Activated T-cell treated with anti-CD3 and anti-CD28 coated beads, Interleukin-2, amount 50 U/mL, for 72 hours (primary cell): ENCODE data around the gene CYSLTR2. TPM values are rescaled to one million over a fixed set of nuclear protein-coding genes. Genes with fewer than 3 reads are reported as not detected.

ENCODE experiments used
- ATAC-seq, 2 donors: fragments of 150-1000 bp; cut with Tn5 transposase; replicated peaks in 1 of 2; 2 replicates each; pipeline ENCODE4 v1.10.0; 2021; ENCODE audit warnings: moderate library complexity in 2 of 2, mild to moderate bottlenecking in 1 of 2
- DNase-seq, 2 donors: peaks; one replicate each; pipeline ENCODE4 v3.0.0; 2021 to 2022; ENCODE audit warnings: mixed read lengths in 1 of 2
- H3K27ac Mint-ChIP-seq: one replicate; pipeline ENCODE4 v1.8.0; 2022; ENCODE audit warnings: mild to moderate bottlenecking, moderate library complexity, mixed read lengths
- H3K27me3 Mint-ChIP-seq: one replicate; pipeline ENCODE4 v1.8.0; 2022; ENCODE audit warnings: low read depth, mixed read lengths
- H3K36me3 Mint-ChIP-seq, 2 donors: one replicate each; pipeline ENCODE4 v1.8.0; 2022; ENCODE audit warnings: mixed read lengths in 2 of 2, mild to moderate bottlenecking in 1 of 2; ENCODE audit not compliant: insufficient read depth in 2 of 2
- H3K4me1 Mint-ChIP-seq: one replicate; pipeline ENCODE4 v1.8.0; 2022; ENCODE audit warnings: low read depth, mixed read lengths
- H3K4me3 Mint-ChIP-seq, 2 donors: one replicate each; pipeline ENCODE4 v1.8.0; 2022; ENCODE audit warnings: mild to moderate bottlenecking in 2 of 2, mixed read lengths in 2 of 2, moderate library complexity in 2 of 2
- H3K9me3 Mint-ChIP-seq, 2 donors: one replicate each; pipeline ENCODE4 v1.8.0; 2022; ENCODE audit warnings: mixed read lengths in 2 of 2
- total RNA-seq, 2 donors: library from RNA; stranded (reverse); gene quantifications; one replicate each; pipeline ENCODE4 v1.2.3, GENCODE V29; 2022

The CYSLTR2 gene
- total RNA-seq, 2 donors from 2014 or later: 3.1 to 4.0 TPM

DNA sequence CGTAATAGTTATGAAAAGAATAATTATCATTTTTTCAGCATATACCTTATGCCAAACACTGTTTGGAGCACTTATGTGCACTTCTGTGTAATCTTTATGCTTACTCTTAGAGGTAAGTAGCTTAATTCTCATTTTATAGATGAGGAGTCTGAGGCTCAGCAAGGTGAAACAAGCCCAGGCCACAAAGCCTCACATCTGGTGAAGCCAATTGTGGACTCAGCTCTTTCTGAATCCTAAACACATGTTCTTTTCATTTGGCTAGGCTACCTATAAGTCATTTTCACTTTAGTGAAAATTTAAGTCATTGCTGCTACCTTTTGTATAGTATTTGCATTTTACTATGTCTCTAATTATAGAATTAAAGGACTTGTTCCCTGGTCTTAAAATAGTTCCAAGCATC lies 84.0 kb downstream of the CYSLTR2 start:
- H3K36me3 Mint-ChIP-seq: no peaks in the 10 kb centered on the region
- H3K4me3 Mint-ChIP-seq: no peak overlapping the region
- DNase-seq: no peak
- no peak overlapping the region for H3K27ac Mint-ChIP-seq
- ATAC-seq: no peak
- H3K4me1 Mint-ChIP-seq: peaks cover 4% of the 10 kb centered on the region
- no peaks in the 10 kb centered on the region for H3K9me3 Mint-ChIP-seq
- H3K27me3 Mint-ChIP-seq: peaks cover 12% of the 10 kb centered on the region

- H3K36me3 Mint-ChIP-seq: no peaks in the 10 kb centered on the region
- H3K4me1 Mint-ChIP-seq: peaks cover 4% of the 10 kb centered on the region
- ATAC-seq (no peak), DNase-seq (no peak)
- H3K27me3 Mint-ChIP-seq: peaks cover 12% of the 10 kb centered on the region
- no peak overlapping the region for H3K27ac Mint-ChIP-seq
- no peaks in the 10 kb centered on the region for H3K9me3 Mint-ChIP-seq
- no peak overlapping the region for H3K4me3 Mint-ChIP-seq
Observed at GRCh38 chr13:48738311-48738710, 84.6 kb downstream of the CYSLTR2 start.

- Mint-ChIP-seq H3K36me3 (no peaks in the 10 kb centered on the region), H3K27ac (no peak overlapping the region), H3K9me3 (peaks cover 0 to 2% of the 10 kb centered on the region in 2 donors), H3K4me1 (peaks cover 4% of the 10 kb centered on the region), H3K27me3 (peaks cover 12% of the 10 kb centered on the region), H3K4me3 (no peak overlapping the region)
- ATAC-seq (no peak), DNase-seq (no peak)
Observed at GRCh38 chr13:48739386-48739964, 85.7 kb downstream of the CYSLTR2 start.

- Mint-ChIP-seq H3K27ac (no peak overlapping the region), H3K4me1 (peaks cover 4% of the 10 kb centered on the region)
Observed at GRCh38 chr13:48741377-48741776, 87.6 kb downstream of the CYSLTR2 start.

GRCh38 chr13:48746821-48747220 lies 93.1 kb downstream of the CYSLTR2 start:
- H3K4me3 Mint-ChIP-seq: no peak overlapping the region
- peaks cover 32% of the 10 kb centered on the region for H3K4me1 Mint-ChIP-seq
- ATAC-seq: no peak
- no peak for DNase-seq
- H3K27me3 Mint-ChIP-seq: peaks cover 12% of the 10 kb centered on the region
- no peak overlapping the region for H3K27ac Mint-ChIP-seq
- H3K9me3 Mint-ChIP-seq: peaks cover 0 to 2% of the 10 kb centered on the region in 2 donors
- no peaks in the 10 kb centered on the region for H3K36me3 Mint-ChIP-seq

More at GRCh38 chr13:48741377-48741776, 87.6 kb downstream of the CYSLTR2 start:
- ATAC-seq (no peak), DNase-seq (no peak)
- H3K36me3 Mint-ChIP-seq: no peaks in the 10 kb centered on the region
- H3K4me3 Mint-ChIP-seq: no peak overlapping the region
- peaks cover 23% of the 10 kb centered on the region for H3K27me3 Mint-ChIP-seq
- peaks cover 0 to 2% of the 10 kb centered on the region in 2 donors for H3K9me3 Mint-ChIP-seq

GRCh38 chr13:48748681-48749080 lies 95.0 kb downstream of the CYSLTR2 start:
- DNase-seq (no peak), ATAC-seq (no peak)
- Mint-ChIP-seq H3K27ac (no peak overlapping the region), H3K4me3 (peak overlapping the region; percentile 5 to 27), H3K4me1 (peaks cover 28% of the 10 kb centered on the region), H3K9me3 (peaks cover 0 to 2% of the 10 kb centered on the region in 2 donors), H3K36me3 (no peaks in the 10 kb centered on the region), H3K27me3 (peaks cover 12% of the 10 kb centered on the region)

DNA sequence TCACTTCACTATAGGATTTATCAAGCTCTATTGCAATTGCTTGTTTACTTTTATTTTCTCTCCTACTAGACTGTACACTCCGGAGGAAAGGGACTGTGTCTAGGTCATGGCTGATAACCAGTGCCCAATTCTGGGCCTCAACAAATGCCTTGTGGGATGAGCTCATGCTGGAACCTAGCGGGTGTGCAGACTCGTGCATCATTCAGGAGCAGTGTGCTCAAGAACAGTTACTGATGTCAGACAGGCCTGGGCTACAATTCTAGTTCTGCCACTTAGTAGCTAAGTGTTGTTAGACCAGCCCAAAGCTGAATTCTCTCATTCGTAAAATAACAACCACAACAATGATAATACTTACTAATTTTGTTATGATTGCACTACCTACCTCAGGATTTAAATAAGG lies 95.4 kb downstream of the CYSLTR2 start:
- Mint-ChIP-seq H3K9me3 (no peaks in the 10 kb centered on the region), H3K36me3 (no peaks in the 10 kb centered on the region), H3K4me3 (peak overlapping the region; percentile 5 to 27), H3K27ac (no peak overlapping the region), H3K4me1 (peaks cover 28% of the 10 kb centered on the region), H3K27me3 (peaks cover 12% of the 10 kb centered on the region)
- ATAC-seq (peak; percentile 22 to 28), DNase-seq (no peak)

DNA sequence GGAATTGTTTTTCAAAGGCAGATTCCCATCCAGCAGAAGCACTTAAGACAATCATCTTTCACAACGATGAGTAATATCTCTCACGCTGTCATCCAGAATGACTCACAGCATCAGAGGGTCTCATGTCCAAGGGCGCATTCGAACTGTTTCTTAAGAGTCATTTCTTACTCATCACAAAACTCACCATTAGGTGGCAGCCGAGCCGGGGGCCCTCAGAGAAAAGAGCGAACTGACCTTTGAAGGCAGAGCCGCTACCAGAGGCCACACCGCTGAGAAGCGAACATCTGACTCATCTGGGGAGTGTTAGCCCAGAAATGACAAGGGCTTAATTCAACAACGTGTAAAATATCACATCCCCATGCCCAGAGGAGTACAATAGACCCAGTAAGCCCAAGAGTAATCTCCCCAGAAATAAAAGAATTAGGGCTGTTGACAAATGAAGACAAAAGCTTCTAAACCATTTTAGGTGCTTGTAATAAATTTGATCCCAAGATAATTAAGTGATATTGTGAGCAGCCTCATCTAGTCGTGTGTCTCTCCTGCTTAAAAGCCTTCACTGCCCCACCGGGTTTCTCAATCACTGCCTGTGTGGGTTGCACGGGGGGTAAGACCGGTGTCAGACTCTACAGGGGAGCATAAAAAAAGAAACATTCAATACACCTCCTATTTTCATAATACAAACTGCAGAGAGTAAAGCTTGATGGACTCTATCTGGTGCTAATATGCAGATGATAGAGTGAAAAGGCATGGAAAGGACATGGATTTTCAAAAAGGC lies 96.2 kb downstream of the CYSLTR2 start:
- Mint-ChIP-seq H3K27me3 (peaks cover 12% of the 10 kb centered on the region), H3K27ac (peak overlapping the region; percentile 9), H3K4me3 (peak overlapping the region; percentile 2 to 27), H3K9me3 (peaks cover 0 to 1% of the 10 kb centered on the region in 2 donors), H3K4me1 (peaks cover 28% of the 10 kb centered on the region), H3K36me3 (peaks cover under 1 to 1% of the 10 kb centered on the region in 2 donors)
- DNase-seq: peak; percentile 82 to 86
- peak; percentile 94 to 96 for ATAC-seq

DNA sequence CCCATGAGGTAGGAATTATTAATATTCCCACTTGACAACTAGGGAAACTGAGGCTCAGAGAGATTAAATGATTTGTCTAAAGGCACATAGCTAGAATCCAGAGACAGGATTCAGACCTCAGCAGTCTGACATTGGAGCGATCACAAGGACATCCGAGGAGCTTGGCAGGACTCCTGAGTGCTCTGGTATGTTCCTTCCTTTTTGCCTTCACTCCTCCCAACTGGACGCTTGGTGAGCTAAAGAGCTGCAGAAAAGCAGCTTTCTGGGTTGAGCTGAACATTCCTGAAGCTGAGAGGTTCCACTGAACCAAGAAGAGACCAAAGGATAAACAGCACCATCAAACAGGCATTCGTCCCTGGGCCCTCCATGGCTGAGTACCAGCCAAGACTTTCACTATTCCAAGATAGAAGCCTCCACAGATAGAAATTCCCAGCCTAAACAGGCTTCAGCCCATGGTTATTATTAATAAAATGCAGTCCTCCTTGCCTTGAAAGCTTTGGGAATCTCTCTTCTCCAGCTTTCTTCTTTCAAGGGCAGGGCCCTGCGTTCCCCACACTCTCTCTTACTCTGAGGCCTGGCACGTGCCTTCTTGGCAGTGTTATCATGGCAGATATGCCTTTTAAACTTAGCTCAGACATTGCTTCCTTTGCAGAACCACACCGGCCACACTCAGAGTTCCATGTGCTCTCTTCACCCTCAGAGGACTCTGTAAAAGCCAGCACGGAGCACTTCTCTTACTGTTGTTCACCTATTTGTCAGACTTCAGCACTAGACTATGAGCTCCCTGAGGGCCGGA lies 97.1 kb downstream of the CYSLTR2 start:
- Mint-ChIP-seq H3K36me3 (peaks cover 2 to 4% of the 10 kb centered on the region in 2 donors), H3K9me3 (peaks cover 0 to 3% of the 10 kb centered on the region in 2 donors), H3K4me1 (peaks cover 28% of the 10 kb centered on the region), H3K4me3 (no peak overlapping the region), H3K27ac (no peak overlapping the region), H3K27me3 (peaks cover 8% of the 10 kb centered on the region)
- DNase-seq (no peak), ATAC-seq (no peak)

DNA sequence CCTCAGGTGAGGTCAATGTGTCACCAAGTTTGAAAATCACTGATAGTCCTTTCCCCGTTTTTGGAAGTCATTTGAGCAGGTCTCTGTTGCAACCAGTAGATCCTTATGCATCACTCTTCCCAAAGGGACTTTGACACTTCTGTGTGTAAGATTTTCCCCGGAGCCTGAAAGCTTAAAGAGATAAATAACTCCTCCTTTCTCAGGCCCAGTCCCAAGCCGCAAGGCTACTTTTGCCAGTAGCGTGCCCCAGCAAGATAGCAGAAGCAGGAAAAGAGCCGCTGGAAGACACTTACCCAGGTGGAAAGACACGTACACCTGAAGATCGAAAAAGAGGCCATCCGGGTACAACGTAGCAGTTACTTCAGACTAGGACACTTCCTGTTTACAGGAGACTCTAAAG lies 106.9 kb downstream of the CYSLTR2 start:
- DNase-seq (no peak), ATAC-seq (no peak)
- Mint-ChIP-seq H3K36me3 (peaks cover 18% of the 10 kb centered on the region in 2 donors), H3K27me3 (peaks cover 10% of the 10 kb centered on the region), H3K4me1 (no peaks in the 10 kb centered on the region), H3K4me3 (no peak overlapping the region), H3K9me3 (peaks cover 11 to 18% of the 10 kb centered on the region in 2 donors), H3K27ac (no peak overlapping the region)

Other genes with a start within 250 kb of the CYSLTR2 start
- 10 to 100 TPM in 1 of 2 donors, 1 to 10 TPM in 1; 3.3 to 11.9 TPM for gene LPAR6, start 240.8 kb upstream of the CYSLTR2 start, total RNA-seq
- gene RCBTB2, start 120.8 kb upstream of the CYSLTR2 start, total RNA-seq: 1 to 10 TPM; 2.6 to 2.7 TPM